ENCODE data around the gene PRKN.

Gene PRKN

GRCh38 chr6:162610351-162610750 lies 117.2 kb downstream of the PRKN start:
- Histone ChIP-seq H3K4me1 (ENCODE audit: insufficient read depth, low read length) (no peaks in the 10 kb centered on the region), H3K9me3 (ENCODE audit: control insufficient read depth, insufficient read depth, low read length) (no peaks in the 10 kb centered on the region), H3K36me3 (ENCODE audit: insufficient read depth, low read length) (no peaks in the 10 kb centered on the region)

DNA sequence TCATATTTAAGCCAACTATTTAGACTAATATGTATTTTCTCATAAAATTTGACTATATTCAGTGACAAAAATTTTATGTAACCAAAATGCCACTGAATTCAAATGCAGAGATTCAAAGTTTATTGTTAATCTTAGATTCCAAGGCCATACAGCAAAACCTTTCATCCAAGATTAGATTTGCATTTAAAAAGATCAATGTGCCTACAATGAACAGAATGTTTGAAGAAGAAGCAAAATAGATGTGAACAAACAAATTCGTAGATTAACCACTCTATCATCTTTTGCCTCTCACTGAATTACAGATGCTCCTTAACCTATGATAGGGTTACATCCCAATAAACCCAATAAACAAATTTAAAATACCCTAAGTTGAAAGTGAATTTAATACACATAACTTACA lies 121.7 kb downstream of the PRKN start:
- Histone ChIP-seq H3K9me3 (ENCODE audit: control insufficient read depth, insufficient read depth, low read length) (no peaks in the 10 kb centered on the region), H3K36me3 (ENCODE audit: insufficient read depth, low read length) (no peaks in the 10 kb centered on the region), H3K4me1 (ENCODE audit: insufficient read depth, low read length) (peaks cover 7% of the 10 kb centered on the region; the same call in 1 of the 2 replicates), H3K9ac (ENCODE audit: low read depth, low read length) (no peak overlapping the region)

More at GRCh38 chr6:162610351-162610750, 117.2 kb downstream of the PRKN start:
- no peak overlapping the region for H3K9ac ChIP-seq (ENCODE audit: low read depth, low read length)

DNA sequence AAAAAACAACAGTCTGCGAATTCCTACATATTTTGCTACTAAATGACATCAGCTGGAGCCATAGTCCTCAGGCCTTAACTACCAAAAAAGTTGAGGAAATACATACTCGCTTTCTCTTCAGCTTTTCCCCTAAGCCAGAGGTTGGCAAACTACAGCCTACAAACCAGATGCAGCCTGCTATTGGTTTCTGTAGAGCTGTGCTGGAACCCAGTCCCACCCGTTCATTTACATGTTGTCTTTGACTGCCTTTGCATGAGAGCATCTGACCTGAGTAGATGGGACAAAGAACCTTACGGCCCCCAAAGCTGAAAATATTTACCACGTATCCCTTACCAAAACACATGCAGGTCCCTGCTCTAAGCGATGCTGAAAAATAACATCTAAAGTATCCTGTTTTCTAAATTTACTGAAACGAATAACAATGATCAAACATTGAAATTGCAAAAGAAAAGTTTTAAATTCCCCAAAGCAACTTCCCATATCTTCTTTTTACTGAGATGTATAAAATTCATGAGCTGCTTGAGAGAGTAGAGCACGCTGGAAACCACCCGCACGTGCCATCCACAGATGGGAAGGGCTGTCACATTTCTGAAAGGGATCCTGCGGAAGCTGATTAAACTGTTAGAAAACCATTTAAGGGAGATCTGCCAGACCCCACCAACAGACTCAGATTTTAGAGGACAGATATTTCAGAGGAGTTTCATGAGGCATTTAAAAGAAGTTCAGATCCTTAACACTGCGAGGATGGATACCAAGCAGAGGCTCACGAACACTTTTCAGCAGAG lies 124.1 kb downstream of the PRKN start:
- no peaks in the 10 kb centered on the region for H3K36me3 ChIP-seq (ENCODE audit: insufficient read depth, low read length)
- H3K4me1 ChIP-seq (ENCODE audit: insufficient read depth, low read length): peaks cover 7% of the 10 kb centered on the region; the same call in 1 of the 2 replicates

DNA sequence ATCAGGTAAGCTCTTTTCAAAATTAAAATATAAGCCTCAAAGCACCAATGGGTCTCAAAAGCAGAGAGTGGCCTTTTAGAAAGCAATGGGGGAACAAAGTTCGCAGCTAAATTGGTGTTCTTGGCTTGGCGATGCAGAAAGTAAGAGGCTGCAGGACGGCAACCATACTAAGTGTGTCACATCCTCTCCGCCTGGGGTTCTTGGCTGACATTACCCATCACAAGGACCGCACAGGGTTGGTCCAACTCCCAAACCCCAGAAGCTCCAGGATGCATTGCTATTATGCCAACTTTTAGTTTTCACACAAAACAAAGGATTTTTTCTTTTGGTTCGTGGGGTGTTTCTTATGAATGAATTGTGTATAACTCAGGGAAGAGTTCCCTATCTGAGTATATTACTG lies 124.8 kb downstream of the PRKN start:
- Histone ChIP-seq H3K36me3 (ENCODE audit: insufficient read depth, low read length) (no peaks in the 10 kb centered on the region), H3K4me1 (ENCODE audit: insufficient read depth, low read length) (peaks cover 7% of the 10 kb centered on the region; the same call in 1 of the 2 replicates), H3K9me3 (ENCODE audit: control insufficient read depth, insufficient read depth, low read length) (no peaks in the 10 kb centered on the region), H3K9ac (ENCODE audit: low read depth, low read length) (no peak overlapping the region)

More for the DNA sequence above, 124.1 kb downstream of the PRKN start:
- no peaks in the 10 kb centered on the region for H3K9me3 ChIP-seq (ENCODE audit: control insufficient read depth, insufficient read depth, low read length)
- no peak overlapping the region for H3K9ac ChIP-seq (ENCODE audit: low read depth, low read length)

DNA sequence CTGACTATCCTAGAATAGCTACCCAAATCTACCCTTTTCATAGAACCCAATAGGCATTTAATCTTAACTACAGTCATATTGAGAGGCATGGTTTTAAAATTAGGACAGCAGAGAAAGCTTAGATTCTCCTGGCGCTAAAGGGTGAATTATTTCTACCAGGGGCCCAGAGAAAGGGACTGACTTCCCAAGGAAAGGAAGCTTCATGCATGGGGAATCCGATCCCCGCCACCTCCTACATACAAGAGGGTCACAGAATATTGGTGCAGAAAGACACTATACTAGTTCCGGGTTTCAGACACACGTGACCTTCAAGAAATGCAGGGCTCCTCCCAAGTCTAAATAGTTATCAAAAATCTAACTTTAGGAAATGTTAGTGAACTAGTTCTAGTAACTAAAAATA lies 130.9 kb downstream of the PRKN start:
- Histone ChIP-seq H3K4me1 (ENCODE audit: insufficient read depth, low read length) (no peaks in the 10 kb centered on the region), H3K36me3 (ENCODE audit: insufficient read depth, low read length) (no peaks in the 10 kb centered on the region), H3K9ac (ENCODE audit: low read depth, low read length) (no peak overlapping the region), H3K9me3 (ENCODE audit: control insufficient read depth, insufficient read depth, low read length) (no peaks in the 10 kb centered on the region)

GRCh38 chr6:162591517-162591916 lies 136.0 kb downstream of the PRKN start:
- H3K9ac ChIP-seq (ENCODE audit: low read depth, low read length): no peak overlapping the region
- H3K4me1 ChIP-seq (ENCODE audit: insufficient read depth, low read length): no peaks in the 10 kb centered on the region
- no peaks in the 10 kb centered on the region for H3K36me3 ChIP-seq (ENCODE audit: insufficient read depth, low read length)
- no peaks in the 10 kb centered on the region for H3K9me3 ChIP-seq (ENCODE audit: control insufficient read depth, insufficient read depth, low read length)

GRCh38 chr6:162581988-162582780 lies 145.4 kb downstream of the PRKN start:
- Histone ChIP-seq H3K4me1 (ENCODE audit: insufficient read depth, low read length) (no peaks in the 10 kb centered on the region), H3K9ac (ENCODE audit: low read depth, low read length) (no peak overlapping the region), H3K36me3 (ENCODE audit: insufficient read depth, low read length) (no peaks in the 10 kb centered on the region), H3K9me3 (ENCODE audit: control insufficient read depth, insufficient read depth, low read length) (no peaks in the 10 kb centered on the region)

DNA sequence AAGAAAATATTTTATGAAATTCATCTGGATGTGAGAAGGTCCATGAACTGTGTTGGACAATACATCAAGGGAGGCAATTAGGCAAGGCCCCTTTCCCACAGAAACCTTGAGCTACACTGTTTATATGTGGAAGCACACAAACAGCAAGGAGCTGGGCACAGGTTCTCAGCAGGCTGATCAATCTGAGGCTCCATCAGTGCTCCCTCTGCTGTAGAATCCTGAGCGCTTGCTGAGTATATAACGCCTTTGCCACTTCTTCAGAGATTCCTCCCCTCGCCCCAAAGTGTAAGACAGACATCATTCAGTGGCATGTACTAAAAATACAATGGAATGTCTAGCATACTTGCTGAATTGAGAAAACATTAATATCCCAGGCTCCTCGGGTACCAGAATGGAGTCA lies 146.9 kb downstream of the PRKN start:
- H3K36me3 ChIP-seq (ENCODE audit: insufficient read depth, low read length): no peaks in the 10 kb centered on the region
- no peaks in the 10 kb centered on the region for H3K9me3 ChIP-seq (ENCODE audit: control insufficient read depth, insufficient read depth, low read length)
- no peaks in the 10 kb centered on the region for H3K4me1 ChIP-seq (ENCODE audit: insufficient read depth, low read length)
- no peak overlapping the region for H3K9ac ChIP-seq (ENCODE audit: low read depth, low read length)

GRCh38 chr6:162576016-162576415 lies 151.6 kb downstream of the PRKN start:
- no peaks in the 10 kb centered on the region for H3K9me3 ChIP-seq (ENCODE audit: control insufficient read depth, insufficient read depth, low read length)
- H3K36me3 ChIP-seq (ENCODE audit: insufficient read depth, low read length): no peaks in the 10 kb centered on the region

GRCh38 chr6:162572240-162572639 lies 155.3 kb downstream of the PRKN start:
- H3K4me1 ChIP-seq (ENCODE audit: insufficient read depth, low read length): no peaks in the 10 kb centered on the region
- no peaks in the 10 kb centered on the region for H3K36me3 ChIP-seq (ENCODE audit: insufficient read depth, low read length)
- no peaks in the 10 kb centered on the region for H3K9me3 ChIP-seq (ENCODE audit: control insufficient read depth, insufficient read depth, low read length)
- H3K9ac ChIP-seq (ENCODE audit: low read depth, low read length): no peak overlapping the region

More at GRCh38 chr6:162576016-162576415, 151.6 kb downstream of the PRKN start:
- Histone ChIP-seq H3K9ac (ENCODE audit: low read depth, low read length) (no peak overlapping the region), H3K4me1 (ENCODE audit: insufficient read depth, low read length) (no peaks in the 10 kb centered on the region)

GRCh38 chr6:162568266-162568665 lies 159.3 kb downstream of the PRKN start:
- H3K9ac ChIP-seq (ENCODE audit: low read depth, low read length): no peak overlapping the region
- no peaks in the 10 kb centered on the region for H3K36me3 ChIP-seq (ENCODE audit: insufficient read depth, low read length)
- H3K9me3 ChIP-seq (ENCODE audit: control insufficient read depth, insufficient read depth, low read length): no peaks in the 10 kb centered on the region; the same call in 1 of the 2 replicates
- H3K4me1 ChIP-seq (ENCODE audit: insufficient read depth, low read length): no peaks in the 10 kb centered on the region

- H3K9me3 ChIP-seq (ENCODE audit: control insufficient read depth, insufficient read depth, low read length): no peaks in the 10 kb centered on the region; the same call in 1 of the 2 replicates
- no peaks in the 10 kb centered on the region for H3K36me3 ChIP-seq (ENCODE audit: insufficient read depth, low read length)
- no peak overlapping the region for H3K9ac ChIP-seq (ENCODE audit: low read depth, low read length)
Measured at GRCh38 chr6:162562041-162562440, 165.5 kb downstream of the PRKN start.

GRCh38 chr6:162560891-162561290 lies 166.7 kb downstream of the PRKN start:
- H3K4me1 ChIP-seq (ENCODE audit: insufficient read depth, low read length): peaks cover 5% of the 10 kb centered on the region; the same call in 1 of the 2 replicates
- H3K9me3 ChIP-seq (ENCODE audit: control insufficient read depth, insufficient read depth, low read length): no peaks in the 10 kb centered on the region; the same call in 1 of the 2 replicates
- no peak overlapping the region for H3K9ac ChIP-seq (ENCODE audit: low read depth, low read length)
- H3K36me3 ChIP-seq (ENCODE audit: insufficient read depth, low read length): no peaks in the 10 kb centered on the region

More at GRCh38 chr6:162562041-162562440, 165.5 kb downstream of the PRKN start:
- H3K4me1 ChIP-seq (ENCODE audit: insufficient read depth, low read length): peaks cover under 1% of the 10 kb centered on the region; the same call in 1 of the 2 replicates

DNA sequence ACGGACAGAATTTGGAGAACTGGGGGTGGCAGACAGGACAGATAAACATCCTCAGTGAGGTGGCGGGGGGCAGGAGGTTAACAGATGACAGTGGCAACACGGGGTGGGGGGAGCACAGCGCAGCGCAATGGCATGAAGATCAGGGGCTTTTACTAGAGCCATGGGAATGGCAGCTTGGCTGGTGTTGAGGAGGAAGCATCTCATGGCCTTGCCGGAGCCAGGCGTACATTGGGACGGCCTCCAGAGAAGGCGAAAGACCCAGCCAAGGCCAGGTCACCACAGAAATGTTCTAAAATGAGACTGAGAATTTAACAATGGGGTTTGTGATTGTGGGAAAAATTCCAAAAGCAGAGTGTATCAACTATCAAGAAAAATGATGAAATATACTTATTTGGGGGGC lies 173.0 kb downstream of the PRKN start:
- Histone ChIP-seq H3K36me3 (ENCODE audit: insufficient read depth, low read length) (no peaks in the 10 kb centered on the region), H3K9me3 (ENCODE audit: control insufficient read depth, insufficient read depth, low read length) (no peaks in the 10 kb centered on the region), H3K4me1 (ENCODE audit: insufficient read depth, low read length) (peaks cover 5% of the 10 kb centered on the region; the same call in 1 of the 2 replicates)

More for the DNA sequence above, 173.0 kb downstream of the PRKN start:
- no peak overlapping the region for H3K9ac ChIP-seq (ENCODE audit: low read depth, low read length)
